ENCODE results near the gene PIF1.

Gene PIF1

GRCh38 chr15:64770626-64771025 lies 54.8 kb downstream of the PIF1 start:
- Histone ChIP-seq H3K4me3 (ENCODE audit: low read length) (no peak overlapping the region), H3K4me1 (ENCODE audit: low read length) (no peaks in the 10 kb centered on the region), H3F3A (ENCODE audit: insufficient read depth, low read length) (no peaks in the 10 kb centered on the region), H3K9me2 (replicated peaks; ENCODE audit: insufficient read depth, low read length) (no peaks in the 10 kb centered on the region), H3K9ac (ENCODE audit: low read length) (no peak overlapping the region), H3K27me3 (replicated peaks; ENCODE audit: insufficient read depth, low read length) (peaks cover 13% of the 10 kb centered on the region), H3K4me2 (ENCODE audit: low read depth, low read length) (no peak overlapping the region), H3K27ac (ENCODE audit: low read length) (no peak overlapping the region), H4K20me1 (ENCODE audit: insufficient read depth, low read length) (no peaks in the 10 kb centered on the region), H3K9me3 (replicated peaks; ENCODE audit: insufficient read depth, low read length) (no peaks in the 10 kb centered on the region), H3K79me2 (ENCODE audit: low read length) (no peaks in the 10 kb centered on the region), H2AFZ (ENCODE audit: low read length) (no peak overlapping the region), H3K36me3 (replicated peaks; ENCODE audit: insufficient read depth, low read length) (no peaks in the 10 kb centered on the region)
- no peak for DNase-seq
- TF ChIP-seq CTCF (IDR thresholded peaks at IDR 0.05; ENCODE audit: low read length) (no peak), EZH2 (optimal IDR thresholded peaks at IDR 0.05; ENCODE audit: low read depth, low read length) (no peak), EZH2phosphoT487 (IDR thresholded peaks at IDR 0.05; ENCODE audit: low read length) (no peak)

GRCh38 chr15:64767203-64767602 lies 58.2 kb downstream of the PIF1 start:
- TF ChIP-seq EZH2 (optimal IDR thresholded peaks at IDR 0.05; ENCODE audit: low read depth, low read length) (no peak), EZH2phosphoT487 (IDR thresholded peaks at IDR 0.05; ENCODE audit: low read length) (no peak), CTCF (IDR thresholded peaks at IDR 0.05; ENCODE audit: low read length) (no peak)
- Histone ChIP-seq H3K9ac (ENCODE audit: low read length) (no peak overlapping the region), H4K20me1 (ENCODE audit: insufficient read depth, low read length) (no peaks in the 10 kb centered on the region), H3K27me3 (replicated peaks; ENCODE audit: insufficient read depth, low read length) (no peaks in the 10 kb centered on the region), H2AFZ (ENCODE audit: low read length) (no peak overlapping the region), H3K4me2 (ENCODE audit: low read depth, low read length) (no peak overlapping the region), H3K79me2 (ENCODE audit: low read length) (no peaks in the 10 kb centered on the region), H3K27ac (ENCODE audit: low read length) (no peak overlapping the region), H3K36me3 (replicated peaks; ENCODE audit: insufficient read depth, low read length) (no peaks in the 10 kb centered on the region), H3K9me2 (replicated peaks; ENCODE audit: insufficient read depth, low read length) (no peaks in the 10 kb centered on the region), H3K9me3 (replicated peaks; ENCODE audit: insufficient read depth, low read length) (no peaks in the 10 kb centered on the region), H3F3A (ENCODE audit: insufficient read depth, low read length) (no peaks in the 10 kb centered on the region), H3K4me3 (ENCODE audit: low read length) (no peak overlapping the region), H3K4me1 (ENCODE audit: low read length) (no peaks in the 10 kb centered on the region)
- no peak for DNase-seq

GRCh38 chr15:64766058-64766457 lies 59.4 kb downstream of the PIF1 start:
- H3K9me3 ChIP-seq (replicated peaks; ENCODE audit: insufficient read depth, low read length): no peaks in the 10 kb centered on the region
- H3F3A ChIP-seq (ENCODE audit: insufficient read depth, low read length): no peaks in the 10 kb centered on the region

More at GRCh38 chr15:64766058-64766457, 59.4 kb downstream of the PIF1 start:
- no peaks in the 10 kb centered on the region for H3K9me2 ChIP-seq (replicated peaks; ENCODE audit: insufficient read depth, low read length)
- no peaks in the 10 kb centered on the region for H3K36me3 ChIP-seq (replicated peaks; ENCODE audit: insufficient read depth, low read length)
- no peak overlapping the region for H3K9ac ChIP-seq (ENCODE audit: low read length)
- H3K79me2 ChIP-seq (ENCODE audit: low read length): no peaks in the 10 kb centered on the region
- H2AFZ ChIP-seq (ENCODE audit: low read length): no peak overlapping the region
- H3K4me2 ChIP-seq (ENCODE audit: low read depth, low read length): no peak overlapping the region
- DNase-seq: no peak
- H3K27ac ChIP-seq (ENCODE audit: low read length): no peak overlapping the region
- no peaks in the 10 kb centered on the region for H4K20me1 ChIP-seq (ENCODE audit: insufficient read depth, low read length)
- H3K4me3 ChIP-seq (ENCODE audit: low read length): no peak overlapping the region
- H3K27me3 ChIP-seq (replicated peaks; ENCODE audit: insufficient read depth, low read length): no peaks in the 10 kb centered on the region
- TF ChIP-seq CTCF (IDR thresholded peaks at IDR 0.05; ENCODE audit: low read length) (no peak), EZH2phosphoT487 (IDR thresholded peaks at IDR 0.05; ENCODE audit: low read length) (no peak), EZH2 (optimal IDR thresholded peaks at IDR 0.05; ENCODE audit: low read depth, low read length) (no peak)
- no peaks in the 10 kb centered on the region for H3K4me1 ChIP-seq (ENCODE audit: low read length)

Measured in MM.1S (cell line).